HCT116 (cell line): ENCODE measurements around the gene BAHCC1. TPM values are rescaled to one million over a fixed set of nuclear protein-coding genes. Genes with fewer than 3 reads are reported as not detected.

ENCODE experiments used
- ATAC-seq: fragments of 200-7000 bp; cut with Tn5 transposase; 2 replicates; pipeline ENCODE4 v1.9.1; 2020; ENCODE audit warnings: mild to moderate bottlenecking, moderate library complexity
- BruUV-seq: library from RNA; stranded (reverse); fragments of 400-500 nt; replicated peaks from 2 replicates; lab custom pipeline; 2021; lab: Mats Ljungman, UMichigan
- CTCF ChIA-PET: fragments of 300-600 bp; sonication (Branson Sonifier 250); formaldehyde crosslinking; loops from one replicate; lab custom pipeline; 2021; ENCODE audit warnings: antibody characterized with exemption; lab: Charles Lee
- POLR2A ChIA-PET: fragments of 300-600, 350-600 bp; sonication (Branson Sonifier 250); formaldehyde crosslinking; loops from one replicate; lab custom pipeline; 2021; ENCODE audit warnings: antibody characterized with exemption; lab: Charles Lee
- RAD21 ChIA-PET, 2 experiments: fragments of 300-600 bp; sonication (Branson Sonifier 250); formaldehyde crosslinking; loops; one replicate each; lab custom pipeline; 2023; ENCODE audit warnings: low total read pairs in 2 of 2; ENCODE audit not compliant: uncharacterized antibody in 2 of 2, unreplicated experiment in 2 of 2, low non-redundant PET in 1 of 2; lab: Charles Lee
- DNase-seq: peaks from one replicate; pipeline ENCODE4 v3.0.0-alpha.2; 2010; ENCODE audit warnings: low read depth, low spot score
- H2AFZ ChIP-seq: fragments of 200-600 bp; shearing (Covaris generic), sonication (generic); 2 replicates; pipeline ENCODE4 v1.6.1; 2017; ENCODE audit warnings: low read depth, mixed run types, mixed read lengths, antibody characterized with exemption, low read length; ENCODE audit not compliant: poor library complexity, severe bottlenecking
- H3K27ac ChIP-seq: 2 replicates; pipeline ENCODE4 v1.5.1; 2012; ENCODE audit warnings: low read depth, low read length
- H3K27me3 ChIP-seq: fragments of 200-600 bp; sonication (generic); 2 replicates; pipeline ENCODE4 v1.6.1; 2016; ENCODE audit warnings: mixed run types, low read length, mixed read lengths; ENCODE audit not compliant: insufficient read depth
- H3K36me3 ChIP-seq, 2 experiments: fragments of 200-500 bp in 1 of 2; fragments of 200-600 bp in 1 of 2; sonication (Bioruptor generic) in 1 of 2; sonication (generic) in 1 of 2; 2 replicates each; pipeline versions ENCODE4 v1.5.1 to v1.6.1; 2014 to 2016; ENCODE audit warnings: low read length in 2 of 2, inconsistent platforms in 1 of 2, mixed read lengths in 1 of 2, mixed run types in 1 of 2; ENCODE audit not compliant: insufficient read depth in 2 of 2, control insufficient read depth in 1 of 2
- H3K4me1 ChIP-seq, 2 experiments: fragments of 200-600 bp in 1 of 2; sonication (generic) in 1 of 2; 2 replicates each; pipeline versions ENCODE4 v1.5.1 to v1.6.1; 2012 to 2017; ENCODE audit warnings: low read length in 2 of 2, inconsistent platforms in 1 of 2, mild to moderate bottlenecking in 1 of 2, mixed read lengths in 1 of 2, mixed run types in 1 of 2, moderate library complexity in 1 of 2; ENCODE audit not compliant: insufficient read depth in 2 of 2, control insufficient read depth in 1 of 2
- H3K4me2 ChIP-seq: fragments of 200-600 bp; sonication (generic); 2 replicates; pipeline ENCODE4 v1.6.1; 2017; ENCODE audit warnings: mixed run types, low read length, mixed read lengths
- H3K4me3 ChIP-seq, 2 experiments: fragments of 200-600 bp in 1 of 2; sonication (generic) in 1 of 2; replicated peaks in 1 of 2; 2 replicates each; pipeline ENCODE4 v1.5.1; 2011 to 2016; ENCODE audit warnings: low read length in 2 of 2, control low read depth in 1 of 2, low read depth in 1 of 2, mild to moderate bottlenecking in 1 of 2, mixed read lengths in 1 of 2, mixed run types in 1 of 2
- H3K79me2 ChIP-seq: fragments of 200-600 bp; sonication (generic); 2 replicates; pipeline ENCODE4 v1.6.1; 2017; ENCODE audit warnings: mild to moderate bottlenecking, mixed run types, low read length, moderate library complexity, mixed read lengths; ENCODE audit not compliant: insufficient read depth
- H3K9ac ChIP-seq: fragments of 200-600 bp; sonication (generic); 2 replicates; pipeline ENCODE4 v1.6.1; 2016; ENCODE audit warnings: low read length, mixed read lengths
- H3K9me2 ChIP-seq: fragments of 200-600 bp; sonication (generic), shearing (Covaris generic); 2 replicates; pipeline ENCODE4 v1.6.1; 2017; ENCODE audit warnings: mixed run types, mild to moderate bottlenecking, moderate library complexity; ENCODE audit not compliant: insufficient read depth
- H3K9me3 ChIP-seq, 2 experiments: fragments of 200-500 bp in 1 of 2; fragments of 200-600 bp in 1 of 2; sonication (Bioruptor generic) in 1 of 2; sonication (generic) in 1 of 2; 2 replicates each; pipeline ENCODE4 v1.6.1; 2014 to 2017; ENCODE audit warnings: low read length in 2 of 2, mixed read lengths in 2 of 2, inconsistent platforms in 1 of 2, low read depth in 1 of 2, mild to moderate bottlenecking in 1 of 2, mixed run types in 1 of 2, moderate library complexity in 1 of 2; ENCODE audit not compliant: control insufficient read depth in 1 of 2, insufficient read depth in 1 of 2
- H4K20me1 ChIP-seq: fragments of 200-600 bp; sonication (generic), shearing (Covaris generic); 2 replicates; pipeline ENCODE4 v1.6.1; 2017; ENCODE audit warnings: mixed run types, mild to moderate bottlenecking, moderate library complexity; ENCODE audit not compliant: insufficient read depth
- ATF3 ChIP-seq: IDR thresholded peaks from 2 replicates; pipeline ENCODE4 v1.6.1; 2012
- CTCF ChIP-seq, 3 experiments: fragments of 200-600 bp in 1 of 3; sonication (generic) in 1 of 3; IDR thresholded peaks in 2 of 3; conservative IDR thresholded peaks in 1 of 3; 2 replicates each; pipeline ENCODE4 v1.5.1; 2012 to 2017; ENCODE audit warnings: low read depth in 2 of 3, low read length in 2 of 3, antibody characterized with exemption in 1 of 3, borderline replicate concordance in 1 of 3, control low read depth in 1 of 3, mild to moderate bottlenecking in 1 of 3, mixed read lengths in 1 of 3, mixed run types in 1 of 3, moderate library complexity in 1 of 3; ENCODE audit not compliant: insufficient read depth in 1 of 3
- ELF1 ChIP-seq: IDR thresholded peaks from 2 replicates; pipeline ENCODE4 v1.6.1; 2012; ENCODE audit warnings: low read depth, borderline replicate concordance
- EZH2 ChIP-seq: fragments of 200-600 bp; sonication (generic); IDR thresholded peaks from 2 replicates; pipeline ENCODE4 v1.6.1; 2017; ENCODE audit warnings: antibody characterized with exemption, mixed run types
- FOSL1 ChIP-seq: IDR thresholded peaks from 2 replicates; pipeline ENCODE4 v1.6.1; 2012; ENCODE audit warnings: low read depth
- JUND ChIP-seq: IDR thresholded peaks from 2 replicates; pipeline ENCODE4 v1.6.1; 2012
- MAX ChIP-seq: IDR thresholded peaks from 2 replicates; pipeline ENCODE4 v1.6.1; 2012
- POLR2AphosphoS5 ChIP-seq: IDR thresholded peaks from 2 replicates; pipeline ENCODE4 v1.6.1; 2011; ENCODE audit warnings: mild to moderate bottlenecking, low read depth, low read length, moderate library complexity
- RAD21 ChIP-seq: IDR thresholded peaks from 2 replicates; pipeline ENCODE4 v1.6.1; 2012; ENCODE audit warnings: low read depth, mild to moderate bottlenecking
- SP1 ChIP-seq: IDR thresholded peaks from 2 replicates; pipeline ENCODE4 v1.6.1; 2012; ENCODE audit warnings: low read depth
- TCF7L2 ChIP-seq: IDR thresholded peaks from 2 replicates; pipeline ENCODE4 v1.7.0; 2011; ENCODE audit warnings: borderline replicate concordance, inconsistent platforms; ENCODE audit not compliant: insufficient read depth, insufficient read length; ENCODE audit errors: extremely low read depth
- YY1 ChIP-seq: IDR thresholded peaks from 2 replicates; pipeline ENCODE4 v1.6.1; 2011; ENCODE audit warnings: low read length, low read depth, moderate library complexity, mild to moderate bottlenecking; ENCODE audit not compliant: insufficient replicate concordance; ENCODE audit errors: extremely low read depth
- ZFX ChIP-seq: fragments of 450-650 bp; IDR thresholded peaks from 2 replicates; pipeline ENCODE4 v1.6.1; 2017
- intact Hi-C: fragments of 100-400 bp; cut with micrococcal nuclease; formaldehyde crosslinking; loops from 2 replicates; pipeline ENCODE4 v1.10.0; 2022
- total RNA-seq: library from RNA; stranded (reverse); gene quantifications from one replicate; pipeline ENCODE4 v1.2.1, GENCODE V29; 2021; ENCODE audit not compliant: unreplicated experiment
- TF ChIP-seq, protein P1 (sequence below): IDR thresholded peaks from 2 replicates; pipeline ENCODE4 v1.6.1; 2011; ENCODE audit warnings: mild to moderate bottlenecking, low read length, moderate library complexity; ENCODE audit not compliant: insufficient replicate concordance; ENCODE audit errors: extremely low read depth

BAHCC1 gene
- total RNA-seq, 1 experiment from 2014 or later, result 45.2 TPM

DNA sequence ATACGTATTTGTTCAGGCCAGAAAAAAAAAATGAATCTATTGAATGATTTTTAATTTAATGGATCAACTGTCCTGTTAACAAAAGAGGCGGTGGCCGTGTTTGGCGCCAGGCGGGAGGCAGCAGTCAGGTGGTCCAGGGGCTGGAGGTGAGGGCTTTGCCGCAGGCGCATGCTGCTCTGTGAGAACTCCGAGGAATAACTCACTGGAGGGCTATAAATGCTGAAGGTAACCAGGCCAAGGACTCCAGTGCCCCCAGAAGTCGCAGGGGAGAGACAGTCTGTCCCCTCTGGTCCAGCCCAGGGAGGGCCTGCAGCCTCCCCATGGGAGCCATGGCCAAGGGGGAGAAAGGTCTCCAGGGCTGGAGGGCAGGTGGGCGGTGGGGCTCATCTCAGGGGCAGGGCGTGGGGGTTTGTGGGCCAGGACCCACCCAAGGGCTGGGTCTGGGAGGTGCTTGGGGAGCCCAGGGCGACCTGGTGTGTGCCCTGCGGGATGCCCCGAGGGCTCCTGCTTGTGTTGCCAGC is 7.1 kb upstream of the BAHCC1 start:
- peak overlapping the region; percentile 96 for H3K27ac ChIP-seq
- no peak for TF ChIP-seq ZFX
- RAD21 ChIA-PET, result no interaction called here
- peak overlapping the region; percentile 93 for H3K9ac ChIP-seq
- POLR2A ChIA-PET, result no interaction called here
- no peaks in the 10 kb centered on the region for H4K20me1 ChIP-seq
- peaks cover 2 to 4% of the 10 kb centered on the region in 2 experiments; a peak in 2 of 4 replicates for H3K36me3 ChIP-seq
- intact Hi-C loops, result no loop called here
- peak overlapping the region in 1 of 2 experiments; percentile 63; a peak in 2 of 4 replicates for H3K4me3 ChIP-seq
- H3K9me2 ChIP-seq, result no peaks in the 10 kb centered on the region
- H2AFZ ChIP-seq, result no peak overlapping the region
- H3K4me2 ChIP-seq, result peak overlapping the region; percentile 84
- H3K4me1 ChIP-seq, result peaks cover 49 to 68% of the 10 kb centered on the region in 2 experiments
- no TSS peak for BruUV-seq
- CTCF ChIA-PET, result no interaction called here
- peaks cover 17% of the 10 kb centered on the region for H3K79me2 ChIP-seq
- H3K9me3 ChIP-seq, result no peaks in the 10 kb centered on the region
- ATAC-seq (no peak), DNase-seq (no peak)
- H3K27me3 ChIP-seq, result no peaks in the 10 kb centered on the region

GRCh38 chr17:81388612-81389367 is 6.5 kb upstream of the BAHCC1 start:
- Histone ChIP-seq H4K20me1 (no peaks in the 10 kb centered on the region), H3K27me3 (no peaks in the 10 kb centered on the region), H3K9ac (peak overlapping the region; percentile 93), H3K79me2 (peaks cover 19% of the 10 kb centered on the region), H3K9me2 (no peaks in the 10 kb centered on the region), H3K4me1 (peaks cover 49 to 68% of the 10 kb centered on the region in 2 experiments), H3K4me3 (no peak overlapping the region), H2AFZ (no peak overlapping the region), H3K36me3 (peaks cover 2 to 4% of the 10 kb centered on the region in 2 experiments; a peak in 2 of 4 replicates), H3K9me3 (no peaks in the 10 kb centered on the region), H3K27ac (peak overlapping the region; percentile 96; the same call in 1 of the 2 replicates), H3K4me2 (peak overlapping the region; percentile 10; the same call in 1 of the 2 replicates)
- BruUV-seq, result no TSS peak
- ChIA-PET CTCF (no interaction called here), RAD21 (no interaction called here), POLR2A (no interaction called here)
- ATAC-seq (peak; percentile 1; the same call in 1 of the 2 replicates), DNase-seq (no peak)
- intact Hi-C loops, result no loop called here
- TF ChIP-seq POLR2AphosphoS5 (peak; percentile 48), RAD21 (no peak), MAX (no peak), EZH2 (no peak), JUND (no peak), CTCF (IDR thresholded peaks at IDR 0.05 in 2 of 3, conservative IDR thresholded peaks at IDR 0.05 in 1 of 3; ENCODE audit: borderline replicate concordance in 1 of 3, insufficient read depth in 1 of 3, low read depth in 2 of 3, low read length in 2 of 3) (no peak), ZFX (peak; percentile 43; the same call in 1 of the 2 replicates), ELF1 (no peak), YY1 (no peak), FOSL1 (no peak), TCF7L2 (no peak), ATF3 (no peak), SP1 (no peak)
- TF ChIP-seq, protein P1, sequence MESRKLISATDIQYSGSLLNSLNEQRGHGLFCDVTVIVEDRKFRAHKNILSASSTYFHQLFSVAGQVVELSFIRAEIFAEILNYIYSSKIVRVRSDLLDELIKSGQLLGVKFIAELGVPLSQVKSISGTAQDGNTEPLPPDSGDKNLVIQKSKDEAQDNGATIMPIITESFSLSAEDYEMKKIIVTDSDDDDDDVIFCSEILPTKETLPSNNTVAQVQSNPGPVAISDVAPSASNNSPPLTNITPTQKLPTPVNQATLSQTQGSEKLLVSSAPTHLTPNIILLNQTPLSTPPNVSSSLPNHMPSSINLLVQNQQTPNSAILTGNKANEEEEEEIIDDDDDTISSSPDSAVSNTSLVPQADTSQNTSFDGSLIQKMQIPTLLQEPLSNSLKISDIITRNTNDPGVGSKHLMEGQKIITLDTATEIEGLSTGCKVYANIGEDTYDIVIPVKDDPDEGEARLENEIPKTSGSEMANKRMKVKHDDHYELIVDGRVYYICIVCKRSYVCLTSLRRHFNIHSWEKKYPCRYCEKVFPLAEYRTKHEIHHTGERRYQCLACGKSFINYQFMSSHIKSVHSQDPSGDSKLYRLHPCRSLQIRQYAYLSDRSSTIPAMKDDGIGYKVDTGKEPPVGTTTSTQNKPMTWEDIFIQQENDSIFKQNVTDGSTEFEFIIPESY, result no peak
